Mucosa of gallbladder (tissue), 1 donor: ENCODE measurements around the gene PAX3. TPM values are rescaled to one million over a fixed set of nuclear protein-coding genes. Genes with fewer than 3 reads are reported as not detected.

Experiments used
- DNase-seq: peaks from one replicate; pipeline ENCODE4 v3.0.0-alpha.2; 2020; ENCODE audit warnings: low spot score
- total RNA-seq: library from RNA; stranded (reverse); gene quantifications from one replicate; pipeline ENCODE4 v1.2.1, GENCODE V29; 2021
- donor health status: DM: no; HTN: no; CAD: no.

Gene PAX3
- total RNA-seq, 1 donor from 2014 or later = not detected

- no peak for DNase-seq
Observed at GRCh38 chr2:222270396-222270795, 28.4 kb downstream of the PAX3 start.

GRCh38 chr2:222269132-222269531, 29.7 kb downstream of the PAX3 start:
- DNase-seq = no peak

GRCh38 chr2:222268311-222268990, 30.3 kb downstream of the PAX3 start:
- no peak for DNase-seq

GRCh38 chr2:222264791-222265320, 33.9 kb downstream of the PAX3 start:
- no peak for DNase-seq

- no peak for DNase-seq
Observed at GRCh38 chr2:222261504-222261903, 37.3 kb downstream of the PAX3 start.

- no peak for DNase-seq
Observed at GRCh38 chr2:222257645-222258044, 41.2 kb downstream of the PAX3 start.

- no peak for DNase-seq
Observed at GRCh38 chr2:222256250-222256649, 42.5 kb downstream of the PAX3 start.

GRCh38 chr2:222255090-222255489, 43.7 kb downstream of the PAX3 start:
- no peak for DNase-seq

GRCh38 chr2:222250313-222250712, 48.5 kb downstream of the PAX3 start:
- no peak for DNase-seq

- DNase-seq = no peak
Observed at GRCh38 chr2:222249444-222249843, 49.4 kb downstream of the PAX3 start.

- DNase-seq = no peak
Observed at GRCh38 chr2:222248818-222249217, 50.0 kb downstream of the PAX3 start.

GRCh38 chr2:222248256-222248655, 50.5 kb downstream of the PAX3 start:
- DNase-seq = no peak

GRCh38 chr2:222242532-222242931, 56.3 kb downstream of the PAX3 start:
- DNase-seq = no peak

- no peak for DNase-seq
Observed at GRCh38 chr2:222241128-222241870, 57.5 kb downstream of the PAX3 start.

- DNase-seq = no peak
Observed at GRCh38 chr2:222240676-222241049, 58.1 kb downstream of the PAX3 start.

- no peak for DNase-seq
Observed at GRCh38 chr2:222239945-222240675, 58.7 kb downstream of the PAX3 start.

GRCh38 chr2:222239091-222239490, 59.7 kb downstream of the PAX3 start:
- no peak for DNase-seq

GRCh38 chr2:222238072-222238471, 60.7 kb downstream of the PAX3 start:
- no peak for DNase-seq

GRCh38 chr2:222232839-222233238, 66.0 kb downstream of the PAX3 start:
- DNase-seq = no peak

- DNase-seq = no peak
Observed at GRCh38 chr2:222232372-222232771, 66.4 kb downstream of the PAX3 start.

GRCh38 chr2:222228054-222228453, 70.7 kb downstream of the PAX3 start:
- DNase-seq = no peak

GRCh38 chr2:222218786-222219185, 80.0 kb downstream of the PAX3 start:
- no peak for DNase-seq

- DNase-seq = no peak
Observed at GRCh38 chr2:222217712-222218111, 81.1 kb downstream of the PAX3 start.
